Gastrocnemius medialis (tissue), 4 donors: ENCODE data around the gene SLC49A4. TPM values are rescaled to one million over a fixed set of nuclear protein-coding genes. Genes with fewer than 3 reads are reported as not detected.

Source experiments
- ATAC-seq, 2 donors: fragments of 150-250 bp; one replicate each; pipeline ENCODE4 v1.9.1; 2016
- DNase-seq, 2 donors: peaks; one replicate each; pipeline ENCODE4 v3.0.0-alpha.2; 2019
- H3K27ac ChIP-seq, 4 donors: fragments of 200-600 bp; sonication (generic); 1 replicate in 1 of 4; 2 replicates in 3 of 4; pipeline ENCODE4 v1.5.1; 2016 to 2018; ENCODE audit warnings: mild to moderate bottlenecking in 2 of 4, moderate library complexity in 1 of 4
- H3K27me3 ChIP-seq, 3 donors: fragments of 200-600 bp; sonication (generic) in 2 of 3; 1 replicate in 1 of 3; 2 replicates in 2 of 3; pipeline versions ENCODE4 v1.5.1 to v1.6.0; 2016 to 2019; ENCODE audit warnings: mild to moderate bottlenecking in 1 of 3, moderate library complexity in 1 of 3
- H3K36me3 ChIP-seq, 2 donors: fragments of 200-600 bp; sonication (generic) in 1 of 2; one replicate each; pipeline ENCODE4 v1.5.1; 2017 to 2018
- H3K4me1 ChIP-seq, 2 donors: fragments of 200-600 bp; sonication (generic) in 1 of 2; one replicate each; pipeline ENCODE4 v1.5.1; 2016 to 2017; ENCODE audit warnings: mild to moderate bottlenecking in 2 of 2
- H3K4me3 ChIP-seq, 4 donors: fragments of 200-600 bp; sonication (generic) in 3 of 4; 1 replicate in 1 of 4; 2 replicates in 3 of 4; pipeline ENCODE4 v1.5.1; 2016 to 2019; ENCODE audit warnings: mild to moderate bottlenecking in 2 of 4
- H3K9me3 ChIP-seq, 3 donors: fragments of 200-600 bp; sonication (generic) in 2 of 3; 1 replicate in 1 of 3; 2 replicates in 2 of 3; pipeline ENCODE4 v1.5.1; 2016 to 2019
- CTCF ChIP-seq, 5 experiments: fragments of 450-650 bp in 3 of 5; fragments of 200-600 bp in 2 of 5; sonication (generic) in 2 of 5; IDR thresholded peaks in 4 of 5; conservative IDR thresholded peaks in 1 of 5; 1 replicate in 4 of 5; 2 replicates in 1 of 5; pipeline ENCODE4 v1.5.1; 2016 to 2019; ENCODE audit warnings: antibody characterized with exemption in 5 of 5, mild to moderate bottlenecking in 3 of 5, moderate library complexity in 3 of 5
- POLR2A ChIP-seq, 2 donors: fragments of 450-650 bp; IDR thresholded peaks; one replicate each; pipeline ENCODE4 v1.6.1; 2017; ENCODE audit warnings: antibody characterized with exemption in 2 of 2, mild to moderate bottlenecking in 2 of 2, moderate library complexity in 2 of 2
- in situ Hi-C, 4 donors: fragments of 200-750 bp; cut with MboI; loops; one replicate each; pipeline versions ENCODE4 v1.15.0 to v1.8.0; 2017; ENCODE audit warnings: low sequenced_read_pairs in 4 of 4
- intact Hi-C: fragments of 100-400 bp; cut with DNase I; formaldehyde crosslinking; loops from one replicate; pipeline ENCODE4 v1.15.1; 2023; ENCODE audit warnings: low total_unique reads
- total RNA-seq, 4 donors: library from RNA; depleted of rRNA; stranded (reverse); fragments of >200 nt; gene quantifications; one replicate each; pipeline versions ENCODE4 v1.1.0 to v1.2.3, GENCODE V29; 2016

The SLC49A4 gene
- total RNA-seq, 4 donors from 2014 or later: 29.0 to 81.7 (median 44.8) TPM

- Histone ChIP-seq H3K4me1 (peaks cover 0 to 3% of the 10 kb centered on the region in 2 donors), H3K27me3 (peaks cover 15 to 27% (median 20%) of the 10 kb centered on the region in 3 donors), H3K4me3 (no peak overlapping the region), H3K27ac (no peak overlapping the region), H3K9me3 (no peaks in the 10 kb centered on the region), H3K36me3 (no peaks in the 10 kb centered on the region)
- TF ChIP-seq POLR2A (IDR thresholded peaks at IDR 0.05) (no peak), CTCF (IDR thresholded peaks at IDR 0.05 in 4 of 5, conservative IDR thresholded peaks at IDR 0.05 in 1 of 5) (no peak)
- intact Hi-C loops (no loop called here), in situ Hi-C loops (no loop called here)
- ATAC-seq (no peak), DNase-seq (no peak)
These were observed 122.5 kb downstream of the SLC49A4 start for GRCh38 chr3:122917412-122917811.

- peaks cover 0 to 3% of the 10 kb centered on the region in 2 donors for H3K4me1 ChIP-seq
- ATAC-seq: no peak
- TF ChIP-seq POLR2A (IDR thresholded peaks at IDR 0.05) (no peak), CTCF (IDR thresholded peaks at IDR 0.05 in 4 of 5, conservative IDR thresholded peaks at IDR 0.05 in 1 of 5) (no peak)
- H3K27ac ChIP-seq: no peak overlapping the region
- no peak overlapping the region for H3K4me3 ChIP-seq
- no peaks in the 10 kb centered on the region for H3K9me3 ChIP-seq
- H3K36me3 ChIP-seq: no peaks in the 10 kb centered on the region
- no peak for DNase-seq
- intact Hi-C loops: no loop called here
- in situ Hi-C loops: no loop called here
- peaks cover 17 to 28% (median 20%) of the 10 kb centered on the region in 3 donors for H3K27me3 ChIP-seq
These were observed 123.9 kb downstream of the SLC49A4 start for GRCh38 chr3:122918576-122919290.

GRCh38 chr3:122919291-122919610 lies 124.4 kb downstream of the SLC49A4 start:
- in situ Hi-C loops: no loop called here

GRCh38 chr3:122920986-122921385 lies 126.1 kb downstream of the SLC49A4 start:
- in situ Hi-C loops (no loop called here), intact Hi-C loops (no loop called here)
- DNase-seq (no peak), ATAC-seq (no peak)
- Histone ChIP-seq H3K27ac (no peak overlapping the region), H3K36me3 (no peaks in the 10 kb centered on the region), H3K27me3 (peaks cover 20 to 28% (median 25%) of the 10 kb centered on the region in 3 donors), H3K4me3 (no peak overlapping the region), H3K9me3 (no peaks in the 10 kb centered on the region), H3K4me1 (peaks cover 0 to 3% of the 10 kb centered on the region in 2 donors)
- TF ChIP-seq POLR2A (IDR thresholded peaks at IDR 0.05): no peak
- no peak for TF ChIP-seq CTCF (IDR thresholded peaks at IDR 0.05 in 4 of 5, conservative IDR thresholded peaks at IDR 0.05 in 1 of 5)

More at GRCh38 chr3:122919291-122919610, 124.4 kb downstream of the SLC49A4 start:
- no peak for TF ChIP-seq CTCF (IDR thresholded peaks at IDR 0.05 in 4 of 5, conservative IDR thresholded peaks at IDR 0.05 in 1 of 5)
- no peak for TF ChIP-seq POLR2A (IDR thresholded peaks at IDR 0.05)
- DNase-seq (no peak), ATAC-seq (no peak)
- Histone ChIP-seq H3K27me3 (peaks cover 20 to 28% (median 23%) of the 10 kb centered on the region in 3 donors), H3K4me3 (no peak overlapping the region), H3K4me1 (peaks cover 0 to 3% of the 10 kb centered on the region in 2 donors), H3K27ac (no peak overlapping the region), H3K9me3 (no peaks in the 10 kb centered on the region), H3K36me3 (no peaks in the 10 kb centered on the region)
- intact Hi-C loops: no loop called here
